Vagina (tissue), 2 donors: ENCODE data around the gene CFAP47. TPM values are rescaled to one million over a fixed set of nuclear protein-coding genes. Genes with fewer than 3 reads are reported as not detected.

Source experiments
- DNase-seq, 2 donors: peaks; one replicate each; pipeline ENCODE4 v3.0.0-alpha.2; 2017; ENCODE audit errors: extremely low spot score in 2 of 2
- H3K27ac ChIP-seq: fragments of 200-600 bp; sonication (generic); one replicate; pipeline ENCODE4 v1.5.1; 2019
- H3K27me3 ChIP-seq: fragments of 200-600 bp; sonication (generic); one replicate; pipeline ENCODE4 v1.5.1; 2019
- H3K36me3 ChIP-seq, 2 donors: fragments of 200-600 bp; sonication (generic); one replicate each; pipeline ENCODE4 v1.5.1; 2017 to 2019
- H3K4me1 ChIP-seq: fragments of 200-600 bp; sonication (generic); one replicate; pipeline ENCODE4 v1.5.1; 2019
- H3K4me3 ChIP-seq, 2 donors: fragments of 200-600 bp; sonication (generic); 1 replicate in 1 of 2; 2 replicates in 1 of 2; pipeline ENCODE4 v1.5.1; 2016 to 2019
- H3K9me3 ChIP-seq: fragments of 200-600 bp; sonication (generic); one replicate; pipeline ENCODE4 v1.5.1; 2019
- CTCF ChIP-seq, 3 experiments: fragments of 450-650 bp in 2 of 3; fragments of 200-600 bp in 1 of 3; sonication (generic) in 1 of 3; IDR thresholded peaks; one replicate each; pipeline ENCODE4 v1.5.1; 2017 to 2019; ENCODE audit warnings: antibody characterized with exemption in 3 of 3, mild to moderate bottlenecking in 2 of 3, moderate library complexity in 2 of 3
- POLR2A ChIP-seq, 2 donors: fragments of 450-650 bp; IDR thresholded peaks; one replicate each; pipeline ENCODE4 v1.6.1; 2017; ENCODE audit warnings: antibody characterized with exemption in 2 of 2, mild to moderate bottlenecking in 2 of 2, moderate library complexity in 2 of 2
- POLR2AphosphoS5 ChIP-seq, 2 donors: sonication (generic); formaldehyde crosslinking; IDR thresholded peaks; one replicate each; pipeline ENCODE4 v1.9.0; 2017; ENCODE audit warnings: antibody characterized with exemption in 2 of 2, mild to moderate bottlenecking in 2 of 2, low read depth in 1 of 2; ENCODE audit not compliant: insufficient read depth in 1 of 2
- intact Hi-C: fragments of 100-400 bp; cut with DNase I; formaldehyde crosslinking; loops from one replicate; pipeline ENCODE4 v1.15.1; 2023
- total RNA-seq: library from RNA; depleted of rRNA; stranded (reverse); fragments of >200 nt; gene quantifications from one replicate; pipeline ENCODE4 v1.2.3, GENCODE V29; 2016

CFAP47 gene
- total RNA-seq, 1 donor from 2014 or later = not detected

GRCh38 chrX:36159254-36159653 is 239.7 kb downstream of the CFAP47 start:
- TF ChIP-seq CTCF (IDR thresholded peaks at IDR 0.05) (no peak), POLR2AphosphoS5 (IDR thresholded peaks at IDR 0.05; ENCODE audit: insufficient read depth in 1 of 2, low read depth in 1 of 2) (no peak), POLR2A (IDR thresholded peaks at IDR 0.05) (no peak)
- H3K4me1 ChIP-seq = no peaks in the 10 kb centered on the region
- intact Hi-C loops = no loop called here
- no peaks in the 10 kb centered on the region for H3K36me3 ChIP-seq
- no peak overlapping the region for H3K4me3 ChIP-seq
- no peaks in the 10 kb centered on the region for H3K9me3 ChIP-seq
- no peaks in the 10 kb centered on the region for H3K27me3 ChIP-seq
- H3K27ac ChIP-seq = no peak overlapping the region
- no peak for DNase-seq

DNA sequence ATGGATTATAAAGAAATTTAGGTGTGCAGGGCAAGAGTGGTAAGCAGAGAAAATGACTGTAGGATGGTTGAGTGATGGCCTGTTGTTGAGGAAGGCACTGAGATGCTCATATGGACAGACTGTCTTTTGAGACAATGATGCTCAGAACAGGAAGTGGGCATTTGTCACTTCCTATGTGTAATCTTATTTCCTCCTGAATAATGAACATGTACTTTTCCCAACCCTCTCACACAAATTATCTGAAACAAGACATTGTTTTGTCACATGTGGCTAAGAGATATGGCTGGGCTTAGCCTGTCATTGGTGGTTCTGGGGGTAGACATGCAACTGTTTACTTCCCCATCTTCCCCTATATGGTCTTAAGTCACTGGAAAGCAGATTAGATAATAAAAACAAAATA is 240.5 kb downstream of the CFAP47 start:
- no peak overlapping the region for H3K27ac ChIP-seq
- intact Hi-C loops = no loop called here
- H3K4me3 ChIP-seq = no peak overlapping the region
- DNase-seq = no peak
- no peaks in the 10 kb centered on the region for H3K36me3 ChIP-seq
- TF ChIP-seq POLR2AphosphoS5 (IDR thresholded peaks at IDR 0.05; ENCODE audit: insufficient read depth in 1 of 2, low read depth in 1 of 2) (no peak), POLR2A (IDR thresholded peaks at IDR 0.05) (no peak), CTCF (IDR thresholded peaks at IDR 0.05) (no peak)
- no peaks in the 10 kb centered on the region for H3K27me3 ChIP-seq
- no peaks in the 10 kb centered on the region for H3K9me3 ChIP-seq
- H3K4me1 ChIP-seq = no peaks in the 10 kb centered on the region

GRCh38 chrX:36198575-36198974 is 279.0 kb downstream of the CFAP47 start:
- H3K4me1 ChIP-seq = no peaks in the 10 kb centered on the region
- no peaks in the 10 kb centered on the region for H3K36me3 ChIP-seq
- H3K27ac ChIP-seq = no peak overlapping the region
- no peak overlapping the region for H3K4me3 ChIP-seq
- DNase-seq = no peak
- no peak for TF ChIP-seq CTCF (IDR thresholded peaks at IDR 0.05)
- no peak for TF ChIP-seq POLR2AphosphoS5 (IDR thresholded peaks at IDR 0.05; ENCODE audit: insufficient read depth in 1 of 2, low read depth in 1 of 2)
- TF ChIP-seq POLR2A (IDR thresholded peaks at IDR 0.05) = no peak
- intact Hi-C loops = no loop called here
- H3K27me3 ChIP-seq = no peaks in the 10 kb centered on the region
- no peaks in the 10 kb centered on the region for H3K9me3 ChIP-seq

DNA sequence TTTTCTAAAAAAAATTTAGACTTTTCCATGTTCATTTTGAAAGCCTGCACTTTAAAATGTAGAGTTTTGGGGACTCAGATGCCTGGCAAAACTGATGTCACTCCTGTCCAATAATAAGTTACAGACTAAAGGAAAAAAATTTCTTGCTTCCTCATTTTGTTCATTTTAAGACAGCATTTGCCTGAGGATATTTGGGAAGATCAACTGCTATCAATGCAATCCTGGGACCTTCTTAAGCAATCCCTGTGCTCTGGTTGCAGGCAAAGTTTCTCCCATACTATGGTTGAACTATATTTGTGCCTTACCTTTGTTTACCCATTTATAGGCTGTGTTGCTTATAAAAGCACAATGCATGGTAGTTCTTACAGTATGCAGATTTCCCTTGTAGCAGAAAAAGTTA is 280.4 kb downstream of the CFAP47 start:
- no peak overlapping the region for H3K27ac ChIP-seq
- TF ChIP-seq POLR2AphosphoS5 (IDR thresholded peaks at IDR 0.05; ENCODE audit: insufficient read depth in 1 of 2, low read depth in 1 of 2) = no peak
- TF ChIP-seq CTCF (IDR thresholded peaks at IDR 0.05) = no peak
- TF ChIP-seq POLR2A (IDR thresholded peaks at IDR 0.05) = no peak

GRCh38 chrX:36214924-36215323 is 295.4 kb downstream of the CFAP47 start:
- H3K27me3 ChIP-seq = no peaks in the 10 kb centered on the region
- intact Hi-C loops = no loop called here
- TF ChIP-seq POLR2AphosphoS5 (IDR thresholded peaks at IDR 0.05; ENCODE audit: insufficient read depth in 1 of 2, low read depth in 1 of 2) = no peak
- TF ChIP-seq CTCF (IDR thresholded peaks at IDR 0.05) = no peak
- no peak for TF ChIP-seq POLR2A (IDR thresholded peaks at IDR 0.05)
- no peak overlapping the region for H3K4me3 ChIP-seq
- H3K27ac ChIP-seq = no peak overlapping the region
- H3K9me3 ChIP-seq = no peaks in the 10 kb centered on the region
- no peaks in the 10 kb centered on the region for H3K36me3 ChIP-seq
- H3K4me1 ChIP-seq = no peaks in the 10 kb centered on the region
- DNase-seq = no peak

More for the DNA sequence above, 280.4 kb downstream of the CFAP47 start:
- no peaks in the 10 kb centered on the region for H3K27me3 ChIP-seq
- H3K9me3 ChIP-seq = no peaks in the 10 kb centered on the region
- no peaks in the 10 kb centered on the region for H3K4me1 ChIP-seq
- H3K4me3 ChIP-seq = no peak overlapping the region
- intact Hi-C loops = no loop called here
- no peaks in the 10 kb centered on the region for H3K36me3 ChIP-seq
- no peak for DNase-seq
